HG02852 (cell line): ENCODE data around the gene CACUL1.
"Not testable (repeated sequence)": the region's sequence is repeated elsewhere in the genome, so short reads cannot be mapped to it uniquely, and the experiment has no call there.

Experiments used
- ATAC-seq: cut with Tn5 transposase; IDR thresholded peaks from one replicate; pipeline ENCODE4 v1.9.1; 2021; ENCODE audit warnings: mild to moderate bottlenecking, moderate library complexity; ENCODE audit not compliant: unreplicated experiment

The CACUL1 gene

GRCh38 chr10:118692872-118693271 lies 61.9 kb downstream of the CACUL1 start:
- no peak for ATAC-seq

- ATAC-seq, result no peak
Observed at GRCh38 chr10:118689070-118689858, 65.5 kb downstream of the CACUL1 start.

GRCh38 chr10:118687472-118687871 lies 67.3 kb downstream of the CACUL1 start:
- ATAC-seq, result no peak

GRCh38 chr10:118682533-118682932 lies 72.2 kb downstream of the CACUL1 start:
- no peak for ATAC-seq

GRCh38 chr10:118680197-118680596 lies 74.6 kb downstream of the CACUL1 start:
- ATAC-seq, result no peak

GRCh38 chr10:118674226-118674919 lies 80.4 kb downstream of the CACUL1 start:
- no peak for ATAC-seq

- ATAC-seq, result no peak
Observed at GRCh38 chr10:118672766-118673715, 81.7 kb downstream of the CACUL1 start.

GRCh38 chr10:118672153-118672552 lies 82.6 kb downstream of the CACUL1 start:
- ATAC-seq, result no peak

- not testable (repeated sequence) for ATAC-seq
Observed at GRCh38 chr10:118671221-118671620, 83.5 kb downstream of the CACUL1 start.

- ATAC-seq, result no peak
Observed at GRCh38 chr10:118670472-118671124, 84.2 kb downstream of the CACUL1 start.

GRCh38 chr10:118669835-118670234 lies 84.9 kb downstream of the CACUL1 start:
- no peak for ATAC-seq

- no peak for ATAC-seq
Observed at GRCh38 chr10:118669020-118669791, 85.6 kb downstream of the CACUL1 start.

- no peak for ATAC-seq
Observed at GRCh38 chr10:118668228-118668952, 86.4 kb downstream of the CACUL1 start.

- ATAC-seq, result no peak
Observed at GRCh38 chr10:118667732-118668131, 87.0 kb downstream of the CACUL1 start.

- ATAC-seq, result no peak
Observed at GRCh38 chr10:118666350-118666749, 88.4 kb downstream of the CACUL1 start.

- no peak for ATAC-seq
Observed at GRCh38 chr10:118664321-118664720, 90.4 kb downstream of the CACUL1 start.

- ATAC-seq, result no peak
Observed at GRCh38 chr10:118663176-118663575, 91.6 kb downstream of the CACUL1 start.

GRCh38 chr10:118662228-118663035 lies 92.3 kb downstream of the CACUL1 start:
- ATAC-seq, result no peak
